Kasumi-1 (cell line): ENCODE results near the gene USP54.
"Not testable (repeated sequence)": the region's sequence is repeated elsewhere in the genome, so short reads cannot be mapped to it uniquely, and the experiment has no call there.

Source experiments
- DNase-seq, 2 experiments: peaks; one replicate each; lab custom pipeline; 2025; lab: John Stamatoyannopoulos, UW

USP54 gene

DNA sequence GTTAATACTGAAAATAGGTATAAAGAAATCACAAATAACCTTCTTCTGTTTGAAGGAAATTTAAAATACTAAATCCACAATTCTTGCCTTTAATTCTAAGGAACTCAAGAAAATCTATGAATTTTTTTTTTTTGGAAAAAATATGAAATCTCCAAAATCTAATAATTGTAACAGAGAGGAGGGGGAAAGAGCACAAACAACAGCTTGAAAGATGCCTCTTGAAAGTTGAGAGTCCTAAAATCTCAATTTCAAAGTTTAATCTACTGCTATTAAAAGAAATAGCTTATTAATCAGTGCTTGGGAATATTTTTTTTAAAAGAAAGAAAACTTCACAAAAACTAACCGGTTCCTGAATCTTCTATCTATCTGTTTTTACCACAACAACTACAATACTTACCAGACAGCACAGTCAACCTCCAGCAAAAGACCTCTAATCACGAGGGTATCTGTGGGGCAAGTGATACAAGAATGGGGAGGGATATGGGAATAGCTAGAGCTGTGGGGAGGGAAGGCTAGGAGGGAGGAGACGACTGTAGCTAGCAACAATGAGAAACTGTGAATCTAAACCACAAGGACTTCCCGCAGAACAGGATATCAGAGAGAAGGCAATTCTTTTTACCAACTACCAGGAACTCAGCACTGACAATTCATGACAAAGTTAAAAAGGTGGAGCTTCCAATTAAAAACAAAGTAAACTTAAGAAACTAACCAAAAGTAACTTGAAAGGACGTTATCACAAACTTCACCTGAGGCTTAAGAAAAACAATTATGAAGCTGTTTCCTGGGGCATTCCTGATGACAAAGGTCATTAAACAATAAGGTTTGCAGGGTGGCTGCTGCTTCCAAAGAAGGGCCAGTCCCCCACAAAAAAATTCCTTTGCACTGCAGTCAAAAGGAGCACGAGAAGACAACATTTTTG, at the start of gene USP54:
USP54 (minus strand) TSS at position 462 of the 919 bp plus-strand sequence. CDS start 15,684 bp downstream, outside the sequence.
- DNase-seq = peak; percentile 87 to 93

DNA sequence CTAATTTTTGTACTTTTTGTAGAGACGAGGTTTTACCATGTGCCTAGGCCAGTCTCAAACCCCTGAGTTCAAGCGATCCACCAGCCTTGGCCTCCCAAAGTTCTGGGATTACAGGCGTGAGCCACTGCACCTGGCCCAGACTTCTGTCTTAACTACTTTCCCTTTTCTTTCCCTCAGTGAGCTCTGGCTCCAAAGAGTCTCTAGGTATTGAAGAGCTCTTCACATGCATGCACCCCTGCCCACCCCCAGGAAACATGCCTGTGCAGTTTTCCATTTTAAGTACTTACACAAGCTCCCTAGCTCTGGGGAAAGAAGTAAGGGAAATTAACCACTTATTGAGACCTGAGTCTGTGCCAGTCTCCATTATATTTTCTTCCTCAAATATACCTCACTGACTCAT, 48.1 kb upstream of the USP54 start:
- no peak for DNase-seq

DNA sequence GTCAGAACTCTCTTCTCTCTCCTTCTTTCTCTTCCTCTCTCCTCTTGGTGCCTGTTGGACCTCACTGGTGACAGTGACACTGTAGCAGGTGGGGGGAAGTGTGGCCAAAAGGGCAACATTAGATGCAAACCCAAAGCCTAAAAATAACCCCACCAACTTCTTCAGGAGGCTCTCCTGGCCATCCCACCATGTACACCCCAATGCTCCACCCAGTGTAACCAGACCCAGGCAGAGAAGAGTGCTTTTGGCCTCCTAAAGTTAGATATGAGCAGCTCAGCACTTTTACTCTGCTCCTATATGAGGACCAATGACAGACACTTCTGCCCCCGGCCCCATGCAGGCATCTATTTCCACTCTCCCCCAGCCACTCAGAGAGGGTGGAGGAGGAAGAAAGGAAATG, 44.6 kb upstream of the USP54 start:
- DNase-seq = no peak

GRCh38 chr10:73634421-73634820, 43.3 kb upstream of the USP54 start:
- DNase-seq = no peak

GRCh38 chr10:73629165-73629564, 38.0 kb upstream of the USP54 start:
- no peak for DNase-seq

DNA sequence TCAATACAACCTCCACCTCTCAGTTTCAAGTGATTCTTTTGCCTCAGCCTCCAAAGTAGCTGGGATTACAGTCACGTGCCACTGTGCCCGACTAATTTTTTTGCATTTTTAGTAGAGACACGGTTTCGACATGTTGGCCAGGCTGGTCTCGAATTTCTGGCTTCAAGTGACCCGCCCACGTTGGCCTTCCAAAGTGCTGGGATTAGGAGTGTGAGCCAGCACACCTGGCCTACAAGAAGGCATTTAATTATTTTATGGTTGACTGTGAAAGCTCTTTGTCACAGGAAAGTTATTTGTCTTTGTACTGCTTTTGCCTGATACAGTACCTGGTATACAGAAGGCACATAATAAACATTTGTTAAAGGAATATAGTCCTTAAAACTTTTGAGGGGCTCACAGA, 37.3 kb upstream of the USP54 start:
- no peak for DNase-seq

GRCh38 chr10:73627300-73627699, 36.2 kb upstream of the USP54 start:
- DNase-seq = no peak

GRCh38 chr10:73625884-73626752, 35.0 kb upstream of the USP54 start:
- peak; percentile 100 for DNase-seq

GRCh38 chr10:73625004-73625883, 34.1 kb upstream of the USP54 start:
- DNase-seq = peak; percentile 66 to 75

GRCh38 chr10:73623056-73623455, 31.9 kb upstream of the USP54 start:
- DNase-seq = no peak

- DNase-seq = not testable (repeated sequence)
Observed at GRCh38 chr10:73620974-73621373, 29.8 kb upstream of the USP54 start.

DNA sequence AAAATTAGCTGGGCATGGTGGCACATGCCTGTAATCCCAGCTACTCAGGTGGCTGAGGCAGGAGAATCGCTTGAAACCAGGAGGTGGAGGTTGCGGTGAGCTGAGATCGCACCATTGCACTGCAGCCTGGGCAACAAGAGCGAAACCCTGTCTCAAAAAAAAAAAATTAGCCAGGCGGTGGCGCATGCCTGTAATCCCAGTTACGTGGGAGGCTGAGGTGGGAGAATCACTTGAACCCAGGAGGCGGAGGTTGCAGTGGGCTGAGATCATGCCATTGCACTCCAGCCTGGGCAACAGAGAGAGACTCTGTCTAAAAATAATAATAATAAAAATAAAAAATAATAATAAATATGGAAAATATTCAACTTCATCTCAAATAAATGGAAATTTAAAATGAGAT, 26.0 kb upstream of the USP54 start:
- not testable (repeated sequence) for DNase-seq

GRCh38 chr10:73614720-73615119, 23.6 kb upstream of the USP54 start:
- no peak for DNase-seq

DNA sequence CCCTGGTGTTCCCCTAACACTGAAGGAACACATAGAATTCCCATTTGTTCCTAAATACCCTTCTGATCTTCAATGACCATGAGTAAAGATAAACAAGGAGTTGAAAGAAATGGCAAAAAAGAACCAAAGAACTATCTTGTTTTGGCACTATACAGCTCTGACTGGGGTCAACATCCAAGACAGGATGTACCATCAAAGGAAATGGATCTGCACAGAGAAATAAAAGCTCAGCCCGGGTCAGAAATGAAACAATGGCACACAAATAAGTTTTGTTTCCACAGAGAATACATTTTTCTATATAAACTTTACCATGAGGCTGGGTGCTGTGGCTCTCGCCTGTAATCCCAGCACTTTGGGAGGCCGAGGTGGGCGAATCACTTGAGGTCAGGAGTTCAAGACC, 18.0 kb upstream of the USP54 start:
- no peak for DNase-seq

DNA sequence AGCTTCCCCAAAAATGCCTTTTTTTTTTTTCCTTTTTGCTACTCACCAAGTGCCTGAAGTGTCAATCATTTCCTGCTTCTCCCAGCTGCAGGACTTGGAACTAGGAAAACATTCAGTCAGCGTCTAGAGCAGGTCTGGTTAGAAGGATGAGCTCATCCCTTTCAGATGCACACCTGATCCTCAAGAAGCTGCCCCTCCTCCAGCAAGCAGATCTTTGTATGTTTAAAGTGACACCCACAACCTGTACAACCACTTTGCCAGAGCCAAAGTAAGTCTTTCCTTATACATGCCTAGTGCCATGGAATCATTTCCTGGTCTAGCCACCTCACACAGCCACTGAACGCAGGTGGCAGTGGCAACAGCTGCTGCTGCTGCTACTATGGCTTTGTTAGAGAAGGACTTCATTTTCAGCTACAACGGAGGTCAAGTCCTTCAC, 10.4 kb upstream of the USP54 start:
- no peak for DNase-seq

DNA sequence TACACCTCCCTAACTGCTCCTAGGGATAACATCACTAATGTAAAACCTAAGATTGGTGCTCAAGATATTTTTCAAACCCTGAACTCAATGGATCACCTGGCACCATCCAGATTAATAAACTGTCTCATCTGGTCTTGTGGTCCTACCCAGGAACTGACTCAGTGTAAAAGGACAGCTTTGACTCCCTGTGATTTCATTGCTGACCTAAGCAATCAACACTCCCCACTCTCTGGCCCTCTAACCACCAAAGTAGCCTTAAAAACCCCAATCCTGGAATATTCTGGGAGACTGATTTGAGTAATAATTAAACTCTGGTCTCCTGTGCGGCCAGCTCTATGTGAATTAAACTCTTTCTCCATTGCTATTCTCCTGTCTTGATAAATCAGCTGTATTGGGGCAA, 6.2 kb upstream of the USP54 start:
- DNase-seq = no peak

- no peak for DNase-seq
Observed at GRCh38 chr10:73593812-73594211, 2.7 kb upstream of the USP54 start.

DNA sequence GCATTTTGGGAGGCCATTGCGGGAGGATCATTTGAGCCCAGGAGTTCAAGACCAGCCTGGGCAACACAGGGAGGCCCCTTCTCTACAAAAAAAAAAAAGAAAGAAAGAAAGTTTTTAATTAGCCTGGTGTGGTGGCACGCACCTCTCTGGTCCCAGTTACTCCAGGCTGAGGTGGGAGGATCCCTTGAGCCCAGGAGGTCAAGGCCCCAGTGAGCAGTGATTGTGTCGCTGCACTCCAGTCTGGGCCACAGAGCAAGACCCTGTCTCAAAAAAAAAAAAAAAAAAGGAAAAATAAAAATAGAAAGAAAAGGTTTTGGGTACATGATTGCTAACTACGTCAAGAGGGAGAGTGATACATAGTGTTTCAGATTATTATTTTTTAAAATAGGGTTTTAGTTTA, 2.0 kb upstream of the USP54 start:
- no peak for DNase-seq

- DNase-seq = peak; percentile 26 to 34
Observed at GRCh38 chr10:73591935-73592699, 975 bp upstream of the USP54 start.

DNA sequence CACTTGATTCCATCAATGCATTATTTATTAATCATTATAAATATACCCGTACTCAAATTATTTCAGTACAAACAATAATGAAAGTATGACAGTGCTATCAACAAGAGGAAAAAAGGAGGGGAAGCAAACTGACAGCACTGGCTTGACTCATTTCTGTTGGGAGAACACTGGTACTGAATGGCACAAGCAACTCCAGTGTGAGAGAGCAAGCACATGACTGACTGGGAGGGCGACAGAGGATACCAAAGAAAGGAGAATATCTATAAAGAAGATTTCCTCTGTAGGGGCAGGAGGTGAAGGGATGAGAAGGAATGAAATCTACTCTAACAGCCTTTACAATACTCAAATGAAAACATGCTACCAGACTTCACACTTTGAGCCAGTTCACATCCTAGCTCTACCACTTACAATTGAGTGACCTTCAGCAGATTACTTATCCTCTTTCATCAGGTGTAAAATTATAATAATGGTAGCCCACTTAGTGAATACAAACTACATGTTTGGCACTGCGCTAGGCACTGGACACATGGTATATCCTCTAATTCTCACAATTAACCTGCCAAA, 1.5 kb downstream of the USP54 start:
- no peak for DNase-seq

GRCh38 chr10:73588656-73589055, 2.5 kb downstream of the USP54 start:
- no peak for DNase-seq
